ENCODE results near the gene PTPN7.
A peak's percentile ranks its signal among the peaks of the same experiment; 100 is the strongest.
"Not testable (repeated sequence)": the region's sequence is repeated elsewhere in the genome, so short reads cannot be mapped to it uniquely, and the experiment has no call there.

PTPN7 gene

GRCh38 chr1:202150602-202151001 is 9.8 kb downstream of the PTPN7 start:
- no peak for DNase-seq

GRCh38 chr1:202150187-202150586 is 10.2 kb downstream of the PTPN7 start:
- no peak for DNase-seq

GRCh38 chr1:202149566-202149965 is 10.8 kb downstream of the PTPN7 start:
- DNase-seq = no peak

GRCh38 chr1:202148391-202148790 is 12.0 kb downstream of the PTPN7 start:
- no peak for DNase-seq

- DNase-seq = no peak
Measured at GRCh38 chr1:202146993-202147392, 13.4 kb downstream of the PTPN7 start.

GRCh38 chr1:202146279-202146678 is 14.1 kb downstream of the PTPN7 start:
- DNase-seq = no peak

GRCh38 chr1:202145744-202146140 is 14.7 kb downstream of the PTPN7 start:
- not testable (repeated sequence) for DNase-seq

GRCh38 chr1:202145068-202145743 is 15.2 kb downstream of the PTPN7 start:
- DNase-seq = no peak

GRCh38 chr1:202144402-202145067 is 15.9 kb downstream of the PTPN7 start, which contains the start of gene ARL8A:
Gene ARL8A, minus strand, starts transcription at chr1:202144737. Its CDS starts 165 bp downstream, at chr1:202144572.
- DNase-seq = peak; percentile 51

- no peak for DNase-seq
Measured at GRCh38 chr1:202143768-202144401, 16.5 kb downstream of the PTPN7 start.

- no peak for DNase-seq
Measured at GRCh38 chr1:202143011-202143767, 17.2 kb downstream of the PTPN7 start.

- not testable (repeated sequence) for DNase-seq
Measured at GRCh38 chr1:202141468-202141867, 18.9 kb downstream of the PTPN7 start.

GRCh38 chr1:202140833-202141232 is 19.6 kb downstream of the PTPN7 start:
- DNase-seq = no peak

- peak; percentile 57 for DNase-seq
Measured at GRCh38 chr1:202135221-202135721, 25.1 kb downstream of the PTPN7 start.

- no peak for DNase-seq
Measured at GRCh38 chr1:202134645-202135172, 25.7 kb downstream of the PTPN7 start.

- DNase-seq = no peak
Measured at GRCh38 chr1:202133989-202134388, 26.4 kb downstream of the PTPN7 start.

GRCh38 chr1:202133496-202133895 is 26.9 kb downstream of the PTPN7 start:
- no peak for DNase-seq

- peak; percentile 23 for DNase-seq
Measured at GRCh38 chr1:202133001-202133400, 27.4 kb downstream of the PTPN7 start.

- no peak for DNase-seq
Measured at GRCh38 chr1:202131956-202132821, 28.2 kb downstream of the PTPN7 start.

- DNase-seq = no peak
Measured at GRCh38 chr1:202130816-202131522, 29.4 kb downstream of the PTPN7 start.

GRCh38 chr1:202130297-202130721 is 30.1 kb downstream of the PTPN7 start:
- DNase-seq = no peak

Measured in NCI-H510A treated with DMSO at 0.1 percent for 48 hours (cell line).